Activated CD4-positive, alpha-beta memory T cell treated with anti-CD3 and anti-CD28 coated beads for 36 hours (primary cell): Measurements from ENCODE around the gene ADAMTS9. TPM values are rescaled to one million over a fixed set of nuclear protein-coding genes. Genes with fewer than 3 reads are reported as not detected.

ENCODE experiments used
- CTCF ChIA-PET: fragments of 350-600 bp; sonication (Branson Sonifier 250); formaldehyde crosslinking; loops from one replicate; lab custom pipeline; 2021; ENCODE audit warnings: antibody characterized with exemption, inconsistent platforms; lab: Charles Lee
- POLR2A ChIA-PET: fragments of 350-600 bp; sonication (Branson Sonifier 250); formaldehyde crosslinking; loops from one replicate; lab custom pipeline; 2021; ENCODE audit warnings: antibody characterized with exemption; lab: Charles Lee
- DNase-seq: peaks from one replicate; pipeline ENCODE4 v3.0.0-alpha.2; 2020
- H3K27ac Mint-ChIP-seq: one replicate; pipeline ENCODE4 v1.8.0; 2021; ENCODE audit warnings: mixed read lengths
- H3K27me3 Mint-ChIP-seq: one replicate; pipeline ENCODE4 v1.8.0; 2021; ENCODE audit warnings: mixed read lengths
- H3K36me3 Mint-ChIP-seq: one replicate; pipeline ENCODE4 v1.8.0; 2021; ENCODE audit warnings: mixed read lengths
- H3K4me1 Mint-ChIP-seq: one replicate; pipeline ENCODE4 v1.8.0; 2021; ENCODE audit warnings: low read depth, mixed read lengths
- H3K4me3 Mint-ChIP-seq: one replicate; pipeline ENCODE4 v1.8.0; 2021; ENCODE audit warnings: mild to moderate bottlenecking, mixed read lengths
- H3K9me3 Mint-ChIP-seq: one replicate; pipeline ENCODE4 v1.8.0; 2021; ENCODE audit warnings: mixed read lengths
- intact Hi-C: fragments of 100-400 bp; cut with micrococcal nuclease; formaldehyde crosslinking; loops from one replicate; pipeline ENCODE4 v1.15.1; 2023
- total RNA-seq, 2 experiments: library from RNA; stranded (reverse); gene quantifications; one replicate each; pipeline ENCODE4 v1.2.3, GENCODE V29; 2021

The ADAMTS9 gene
- total RNA-seq, 2 experiments from 2014 or later: not detected

DNA sequence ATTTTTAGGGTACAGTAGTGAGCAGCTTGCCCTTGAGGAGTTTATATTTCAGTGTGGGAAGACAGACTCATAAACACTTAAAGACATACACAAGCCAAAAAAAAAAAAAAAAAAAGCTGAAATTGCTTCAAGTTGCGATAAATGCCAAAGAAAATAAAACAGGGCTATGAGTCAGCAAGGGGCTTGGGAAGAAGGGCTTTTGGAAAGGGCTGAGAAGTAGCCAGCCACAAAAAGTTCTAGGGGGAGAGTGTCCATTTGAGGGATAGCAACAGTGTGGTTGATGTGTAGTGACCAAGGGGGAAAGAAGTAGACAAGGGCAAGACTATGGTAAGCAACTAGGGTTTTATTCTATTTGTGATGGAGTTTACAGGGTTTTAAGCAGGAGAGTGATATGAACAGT is 185.5 kb downstream of the ADAMTS9 start:
- DNase-seq: no peak
- Mint-ChIP-seq H3K27me3 (peaks cover 7% of the 10 kb centered on the region), H3K4me3 (no peak overlapping the region), H3K27ac (no peak overlapping the region), H3K9me3 (no peaks in the 10 kb centered on the region), H3K4me1 (no peaks in the 10 kb centered on the region), H3K36me3 (no peaks in the 10 kb centered on the region)
- CTCF ChIA-PET: no interaction called here
- intact Hi-C loops: no loop called here
- POLR2A ChIA-PET: no interaction called here

DNA sequence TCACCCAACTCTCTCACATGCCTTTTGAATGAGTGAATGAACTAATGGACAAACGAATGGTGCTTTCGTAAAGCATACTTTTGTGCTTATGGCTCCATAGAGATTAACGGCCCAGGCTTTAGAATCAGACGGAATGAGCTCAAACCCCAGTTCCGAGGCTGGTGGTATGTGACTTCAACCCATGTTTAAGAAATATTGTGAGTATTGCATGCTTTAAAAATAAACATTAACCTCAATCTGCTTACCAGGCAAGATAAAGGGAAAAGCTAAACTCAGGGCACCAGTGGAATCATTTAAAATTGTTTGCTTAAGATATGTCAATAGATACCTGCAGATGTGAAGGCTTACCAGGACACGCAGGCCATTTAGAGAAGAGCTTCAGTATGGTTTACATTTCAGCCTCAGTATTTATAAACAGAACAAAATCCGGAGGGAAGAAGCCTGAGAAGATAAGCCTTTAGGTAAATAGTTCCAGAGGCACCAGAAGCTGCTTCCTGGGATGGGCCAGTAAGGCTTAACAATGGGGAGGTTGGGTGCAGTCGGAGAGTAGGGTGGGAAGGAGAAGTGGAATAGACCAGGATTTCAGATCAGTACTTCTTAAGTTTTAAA is 186.4 kb downstream of the ADAMTS9 start:
- Mint-ChIP-seq H3K4me1 (no peaks in the 10 kb centered on the region), H3K27ac (no peak overlapping the region), H3K36me3 (no peaks in the 10 kb centered on the region), H3K4me3 (no peak overlapping the region), H3K9me3 (no peaks in the 10 kb centered on the region), H3K27me3 (peaks cover 7% of the 10 kb centered on the region)
- ChIA-PET POLR2A (no interaction called here), CTCF (no interaction called here)
- no peak for DNase-seq
- intact Hi-C loops: no loop called here

DNA sequence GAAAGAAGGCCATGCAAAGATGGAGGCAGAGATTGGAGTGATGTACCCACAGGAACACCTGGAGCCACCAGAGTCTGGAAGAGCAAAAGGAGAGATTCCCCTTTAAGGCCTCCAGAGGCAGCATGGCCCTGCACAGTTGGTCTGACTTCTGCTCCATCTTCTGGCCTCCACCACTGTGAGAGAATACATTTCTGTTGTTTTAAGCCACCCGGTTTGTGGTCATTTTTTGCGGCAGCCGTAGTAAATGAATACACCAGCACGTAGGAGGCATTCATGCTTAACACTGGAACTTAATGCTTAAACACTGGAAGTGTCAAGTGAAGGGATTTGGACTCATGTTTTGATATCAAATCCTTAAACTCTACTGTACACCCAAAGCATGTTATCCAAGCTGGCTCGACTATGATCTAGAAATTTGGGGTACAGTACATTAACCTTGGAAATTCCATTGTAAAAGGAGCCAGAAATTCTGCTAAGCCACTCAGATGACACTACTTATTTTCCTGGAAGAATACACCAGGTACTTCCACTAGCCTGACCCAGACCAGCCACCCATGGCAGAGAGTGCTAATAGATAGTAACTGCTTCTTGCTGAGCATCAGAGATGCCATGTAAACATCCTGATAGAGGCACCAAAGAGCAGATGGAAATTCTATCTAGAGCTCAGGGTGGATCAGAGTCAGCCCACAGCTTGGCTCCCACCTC is 190.9 kb downstream of the ADAMTS9 start:
- no peak for DNase-seq
- intact Hi-C loops: no loop called here
- CTCF ChIA-PET: no interaction called here
- H3K36me3 Mint-ChIP-seq: no peaks in the 10 kb centered on the region
- POLR2A ChIA-PET: no interaction called here
- no peak overlapping the region for H3K4me3 Mint-ChIP-seq
- H3K9me3 Mint-ChIP-seq: no peaks in the 10 kb centered on the region
- no peaks in the 10 kb centered on the region for H3K4me1 Mint-ChIP-seq
- peaks cover 15% of the 10 kb centered on the region for H3K27me3 Mint-ChIP-seq
- no peak overlapping the region for H3K27ac Mint-ChIP-seq

DNA sequence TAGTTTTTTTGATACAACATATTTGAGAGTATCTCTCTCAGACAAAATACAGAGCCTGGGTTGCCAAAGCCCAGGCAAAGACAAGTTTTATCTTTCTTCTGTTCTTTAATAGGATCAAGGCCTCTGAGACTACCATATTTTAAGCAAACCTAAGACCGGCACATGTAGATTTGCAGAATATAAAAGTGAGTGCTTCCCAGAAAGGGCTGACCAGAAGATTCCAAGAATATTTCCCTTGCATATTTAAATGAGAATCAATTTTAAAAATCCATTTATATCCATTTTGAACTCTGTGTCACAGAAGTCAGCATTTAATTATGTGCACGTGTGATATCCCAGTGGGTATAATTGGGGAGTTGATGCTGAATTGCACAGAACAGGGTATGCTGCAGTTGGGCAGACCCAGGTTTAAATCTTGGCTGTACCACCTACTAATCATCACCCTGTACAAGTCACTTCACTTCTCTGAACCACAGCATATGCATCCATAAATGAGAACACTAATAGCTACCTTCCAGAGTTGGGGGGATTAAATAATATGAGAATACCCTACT is 191.9 kb downstream of the ADAMTS9 start:
- Mint-ChIP-seq H3K27me3 (peaks cover 21% of the 10 kb centered on the region), H3K4me3 (no peak overlapping the region), H3K36me3 (no peaks in the 10 kb centered on the region), H3K9me3 (no peaks in the 10 kb centered on the region), H3K4me1 (no peaks in the 10 kb centered on the region), H3K27ac (no peak overlapping the region)
- no peak for DNase-seq
- ChIA-PET POLR2A (no interaction called here), CTCF (no interaction called here)
- intact Hi-C loops: no loop called here

DNA sequence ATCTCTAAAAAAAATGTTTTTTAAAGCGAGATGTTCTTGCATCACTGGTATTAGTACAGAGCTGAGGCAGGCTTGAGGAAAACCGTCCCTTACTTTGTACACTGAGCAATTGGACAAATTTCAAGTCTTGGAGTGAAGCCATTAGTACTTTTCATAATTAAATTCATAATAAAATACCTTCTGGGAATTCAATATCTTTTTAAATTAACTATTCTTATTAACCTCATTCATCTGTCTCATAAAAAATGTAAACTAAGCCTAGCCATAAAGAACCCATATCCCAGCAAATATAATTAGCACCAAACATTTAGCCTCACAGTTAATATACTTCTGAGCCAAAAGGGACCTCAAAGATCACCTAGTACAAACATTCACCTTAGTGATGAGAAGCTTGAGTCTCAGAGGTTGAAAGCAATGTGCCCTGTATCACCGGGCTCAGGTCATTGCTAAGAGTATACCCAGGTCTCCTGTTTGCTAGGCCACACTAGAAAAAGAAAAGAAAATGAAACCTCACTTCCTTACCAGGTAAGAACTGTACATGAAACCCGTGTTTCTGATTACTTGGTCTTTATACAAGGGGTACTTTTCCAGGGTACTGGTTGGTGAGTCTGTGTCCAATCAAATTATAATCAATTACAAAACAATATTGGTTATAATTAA is 192.5 kb downstream of the ADAMTS9 start:
- no peaks in the 10 kb centered on the region for H3K9me3 Mint-ChIP-seq
- ChIA-PET CTCF (no interaction called here), POLR2A (no interaction called here)
- intact Hi-C loops: no loop called here
- no peak for DNase-seq
- no peak overlapping the region for H3K27ac Mint-ChIP-seq
- H3K36me3 Mint-ChIP-seq: no peaks in the 10 kb centered on the region
- H3K4me3 Mint-ChIP-seq: no peak overlapping the region
- peaks cover 28% of the 10 kb centered on the region for H3K27me3 Mint-ChIP-seq
- no peaks in the 10 kb centered on the region for H3K4me1 Mint-ChIP-seq

DNA sequence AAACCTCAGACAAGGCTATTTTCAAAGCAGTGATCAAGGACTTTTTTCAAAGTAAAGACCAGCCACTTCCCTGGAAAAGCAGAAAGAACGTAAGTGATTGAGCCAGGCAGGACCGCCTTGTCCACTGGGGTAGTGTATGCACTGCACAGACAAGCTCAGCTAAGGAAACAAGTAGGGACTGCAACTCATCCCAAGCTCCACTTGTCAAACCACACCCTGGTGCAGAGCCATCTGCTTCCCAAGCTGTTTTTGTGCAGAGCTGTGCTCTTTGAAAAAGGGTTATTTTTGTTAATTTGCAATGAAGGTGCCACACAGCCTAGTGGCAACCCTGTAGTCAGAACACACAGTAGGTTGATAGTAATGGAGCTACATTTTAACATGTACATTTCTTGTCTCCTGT is 193.3 kb downstream of the ADAMTS9 start:
- POLR2A ChIA-PET: no interaction called here
- CTCF ChIA-PET: interaction anchor here (1.3 kb wide), 1 partner anchor 10 kb away, joined by 4 read pairs; no protein-coding TSS in a partner anchor
- H3K4me3 Mint-ChIP-seq: no peak overlapping the region
- intact Hi-C loops: no loop called here
- H3K27ac Mint-ChIP-seq: no peak overlapping the region
- H3K9me3 Mint-ChIP-seq: no peaks in the 10 kb centered on the region
- no peak for DNase-seq
- no peaks in the 10 kb centered on the region for H3K36me3 Mint-ChIP-seq
- peaks cover 32% of the 10 kb centered on the region for H3K27me3 Mint-ChIP-seq
- no peaks in the 10 kb centered on the region for H3K4me1 Mint-ChIP-seq

DNA sequence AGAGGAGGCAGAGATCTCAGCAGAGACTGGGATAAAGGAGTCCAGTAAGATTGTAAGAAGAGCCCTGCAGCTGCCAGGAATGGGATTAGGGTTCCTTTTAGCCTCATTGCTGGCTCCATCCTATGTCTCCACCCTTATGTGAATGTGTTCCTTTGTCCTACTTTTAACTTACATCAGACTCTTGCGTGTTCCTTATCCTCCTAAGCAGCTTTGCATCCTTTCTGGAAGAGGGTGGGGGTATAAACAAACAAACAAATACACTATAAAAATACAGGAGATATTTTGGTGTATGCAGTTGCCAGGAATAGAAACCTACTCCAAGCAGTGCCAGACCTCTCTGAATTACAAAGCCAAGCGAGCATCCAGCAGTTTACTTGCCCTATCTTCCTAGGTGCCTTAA is 194.7 kb downstream of the ADAMTS9 start:
- ChIA-PET CTCF (no interaction called here), POLR2A (no interaction called here)
- Mint-ChIP-seq H3K4me1 (no peaks in the 10 kb centered on the region), H3K9me3 (no peaks in the 10 kb centered on the region), H3K27me3 (peaks cover 38% of the 10 kb centered on the region), H3K36me3 (no peaks in the 10 kb centered on the region), H3K27ac (no peak overlapping the region), H3K4me3 (no peak overlapping the region)
- intact Hi-C loops: no loop called here
- no peak for DNase-seq

DNA sequence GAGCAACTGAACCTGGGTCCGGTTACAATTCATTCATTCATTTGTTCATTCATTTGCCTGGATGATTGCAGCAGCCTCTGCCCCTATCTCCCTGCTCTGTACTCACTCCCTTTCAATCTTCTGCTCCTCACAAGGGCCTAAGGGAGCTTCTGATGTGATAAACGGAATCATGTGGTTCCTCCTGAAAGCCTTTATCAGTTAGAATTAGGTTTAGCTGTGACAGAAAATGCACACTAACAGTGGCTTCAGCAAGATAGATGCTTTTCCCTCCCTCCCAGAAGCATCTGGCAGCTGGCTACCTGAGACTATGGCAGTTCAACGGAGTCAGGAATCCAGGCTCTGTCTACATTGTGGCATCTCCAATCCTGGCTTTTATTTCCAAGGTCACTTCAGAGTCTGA is 196.0 kb downstream of the ADAMTS9 start:
- ChIA-PET POLR2A (no interaction called here), CTCF (no interaction called here)
- H3K4me3 Mint-ChIP-seq: no peak overlapping the region
- no peaks in the 10 kb centered on the region for H3K36me3 Mint-ChIP-seq
- intact Hi-C loops: no loop called here
- H3K27ac Mint-ChIP-seq: no peak overlapping the region
- no peaks in the 10 kb centered on the region for H3K9me3 Mint-ChIP-seq
- DNase-seq: no peak
- no peaks in the 10 kb centered on the region for H3K4me1 Mint-ChIP-seq
- H3K27me3 Mint-ChIP-seq: peaks cover 48% of the 10 kb centered on the region

DNA sequence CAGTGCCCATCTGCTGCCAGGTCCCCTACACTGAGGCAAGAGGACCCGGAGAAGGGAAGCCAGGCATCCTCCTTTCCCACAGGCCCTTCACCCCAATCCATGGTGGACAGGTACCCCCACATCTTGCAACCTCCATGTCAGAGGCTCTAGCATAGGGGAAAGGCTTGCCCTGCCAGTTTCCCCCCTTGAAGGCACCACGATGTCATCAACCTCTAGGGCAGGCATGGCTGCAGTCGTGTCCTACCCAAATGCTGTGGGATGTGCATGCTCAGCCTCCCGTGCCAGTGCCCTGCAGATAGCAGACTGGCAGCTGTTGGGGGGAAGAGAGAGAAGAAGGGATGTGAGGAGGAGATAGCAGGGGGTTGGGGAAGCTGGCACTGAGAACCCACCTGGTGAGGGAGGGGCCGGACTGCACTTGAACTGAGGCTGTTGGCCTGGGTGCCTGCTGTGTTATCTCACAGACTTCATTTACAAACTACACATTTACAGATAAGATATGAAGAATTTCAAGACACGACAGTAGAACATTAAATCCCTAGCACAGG is 197.5 kb downstream of the ADAMTS9 start:
- H3K27ac Mint-ChIP-seq: no peak overlapping the region

DNA sequence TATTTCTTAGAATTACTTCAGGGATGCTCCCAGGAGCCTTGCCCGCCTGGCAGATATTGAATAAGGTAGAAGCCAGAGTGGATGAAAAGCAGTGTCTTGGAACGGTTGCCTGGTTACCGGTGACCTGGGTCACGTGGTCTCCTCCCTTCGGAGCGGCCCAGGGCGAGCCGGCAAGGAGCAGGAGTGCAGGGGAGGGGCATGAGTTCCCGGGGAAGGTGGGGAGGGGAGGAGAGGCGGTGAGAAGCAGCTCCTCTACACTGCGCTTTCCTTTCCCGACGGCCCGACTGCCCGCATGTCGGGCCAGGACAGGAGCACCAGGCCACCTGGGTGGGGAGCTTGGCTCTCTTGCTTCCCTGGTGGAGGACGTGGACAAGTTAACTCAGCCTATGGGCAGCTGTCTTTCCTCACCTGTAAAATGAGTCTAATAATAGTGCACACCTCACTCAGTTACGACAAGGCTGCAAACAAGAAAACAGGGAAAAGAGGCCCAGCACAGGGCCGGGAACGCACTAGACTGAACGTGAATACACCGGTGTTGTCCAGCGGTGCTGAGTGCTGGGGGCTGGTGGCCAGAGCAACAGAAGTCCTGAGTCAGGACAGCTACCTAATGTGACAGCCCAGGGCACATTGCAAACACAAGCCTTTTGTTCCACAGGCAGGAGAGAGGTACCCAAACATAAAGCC is 198.3 kb downstream of the ADAMTS9 start:
- ChIA-PET CTCF (no interaction called here), POLR2A (no interaction called here)
- Mint-ChIP-seq H3K4me3 (no peak overlapping the region), H3K36me3 (no peaks in the 10 kb centered on the region), H3K9me3 (no peaks in the 10 kb centered on the region), H3K27ac (no peak overlapping the region), H3K4me1 (no peaks in the 10 kb centered on the region), H3K27me3 (peaks cover 51% of the 10 kb centered on the region)
- DNase-seq: no peak
- intact Hi-C loops: loop anchor here (10.0 kb wide), 1 partner anchor 95 kb away; no protein-coding TSS in a partner anchor

More for the DNA sequence above, 197.5 kb downstream of the ADAMTS9 start:
- no peak for DNase-seq
- Mint-ChIP-seq H3K4me3 (no peak overlapping the region), H3K4me1 (no peaks in the 10 kb centered on the region), H3K9me3 (no peaks in the 10 kb centered on the region), H3K36me3 (no peaks in the 10 kb centered on the region), H3K27me3 (peaks cover 51% of the 10 kb centered on the region)
- POLR2A ChIA-PET: no interaction called here
- CTCF ChIA-PET: no interaction called here
- intact Hi-C loops: no loop called here

DNA sequence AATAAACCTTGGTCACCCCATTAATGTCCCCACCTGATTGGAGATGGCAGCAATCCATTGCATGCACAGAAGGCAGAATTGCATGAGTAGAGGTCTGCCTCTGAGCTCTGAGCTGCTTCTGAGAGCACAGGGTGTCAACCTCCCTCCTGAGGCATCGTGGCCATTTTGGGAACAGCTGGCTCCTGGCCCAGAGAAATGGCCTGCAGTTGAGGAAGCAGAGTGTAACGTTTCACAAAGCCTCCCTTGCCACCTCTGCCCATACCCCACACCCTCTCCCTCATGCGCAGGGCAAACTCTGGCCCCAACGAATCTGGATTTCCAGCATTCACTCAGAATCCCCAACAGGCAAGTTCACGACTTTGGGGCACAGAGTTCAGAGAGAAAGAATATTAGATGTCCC is 198.9 kb downstream of the ADAMTS9 start:
- no peak overlapping the region for H3K4me3 Mint-ChIP-seq
- no peak overlapping the region for H3K27ac Mint-ChIP-seq
- no peaks in the 10 kb centered on the region for H3K36me3 Mint-ChIP-seq
- no peak for DNase-seq
- peaks cover 2% of the 10 kb centered on the region for H3K4me1 Mint-ChIP-seq
- no peaks in the 10 kb centered on the region for H3K9me3 Mint-ChIP-seq
- intact Hi-C loops: loop anchor here (10.0 kb wide), 1 partner anchor 94 kb away; no protein-coding TSS in a partner anchor
- ChIA-PET CTCF (interaction anchor here (0.8 kb wide), 1 partner anchor 459 kb away, joined by 3 read pairs; no protein-coding TSS in a partner anchor), POLR2A (no interaction called here)
- H3K27me3 Mint-ChIP-seq: peaks cover 45% of the 10 kb centered on the region
